Activated CD4-positive, alpha-beta T cell treated with anti-CD3 and anti-CD28 coated beads, Interleukin-2, amount 50 U/mL, for 4 hours (primary cell): ENCODE measurements around the gene CTSH.
"Not testable (repeated sequence)": the region's sequence is repeated elsewhere in the genome, so short reads cannot be mapped to it uniquely, and the experiment has no call there.

Experiments used
- DNase-seq, 2 experiments: peaks; one replicate each; pipeline ENCODE4 v3.0.0-alpha.2; 2020

Gene CTSH

GRCh38 chr15:78938658-78939488, 6.0 kb downstream of the CTSH start:
- DNase-seq, result no peak

- DNase-seq, result no peak
Observed at GRCh38 chr15:78937132-78937739, 7.6 kb downstream of the CTSH start.

- no peak for DNase-seq
Observed at GRCh38 chr15:78934655-78935023, 10.2 kb downstream of the CTSH start.

- DNase-seq, result no peak
Observed at GRCh38 chr15:78933823-78934654, 10.8 kb downstream of the CTSH start.

- no peak for DNase-seq
Observed at GRCh38 chr15:78933187-78933822, 11.5 kb downstream of the CTSH start.

GRCh38 chr15:78932258-78932808, 12.5 kb downstream of the CTSH start:
- no peak for DNase-seq

- DNase-seq, result no peak
Observed at GRCh38 chr15:78931439-78932257, 13.2 kb downstream of the CTSH start.

GRCh38 chr15:78930577-78931388, 14.1 kb downstream of the CTSH start:
- DNase-seq, result no peak

GRCh38 chr15:78929536-78930264, 15.1 kb downstream of the CTSH start:
- no peak for DNase-seq

GRCh38 chr15:78928616-78929093, 16.2 kb downstream of the CTSH start:
- no peak for DNase-seq

GRCh38 chr15:78928176-78928575, 16.7 kb downstream of the CTSH start:
- not testable (repeated sequence) for DNase-seq

- no peak for DNase-seq
Observed at GRCh38 chr15:78927077-78927790, 17.6 kb downstream of the CTSH start.

GRCh38 chr15:78925956-78926743, 18.7 kb downstream of the CTSH start:
- DNase-seq, result no peak

GRCh38 chr15:78925076-78925624, 19.7 kb downstream of the CTSH start:
- no peak for DNase-seq

- no peak for DNase-seq
Observed at GRCh38 chr15:78923480-78924360, 21.1 kb downstream of the CTSH start.

- no peak for DNase-seq
Observed at GRCh38 chr15:78923015-78923414, 21.8 kb downstream of the CTSH start.

GRCh38 chr15:78922527-78922926, 22.3 kb downstream of the CTSH start:
- no peak for DNase-seq
